HG02870 (cell line): ENCODE results near the gene PLA2G12A.

Experiments used
- ATAC-seq: cut with Tn5 transposase; IDR thresholded peaks from one replicate; pipeline ENCODE4 v1.9.1; 2021; ENCODE audit warnings: mild to moderate bottlenecking, moderate library complexity; ENCODE audit not compliant: unreplicated experiment

The PLA2G12A gene

DNA sequence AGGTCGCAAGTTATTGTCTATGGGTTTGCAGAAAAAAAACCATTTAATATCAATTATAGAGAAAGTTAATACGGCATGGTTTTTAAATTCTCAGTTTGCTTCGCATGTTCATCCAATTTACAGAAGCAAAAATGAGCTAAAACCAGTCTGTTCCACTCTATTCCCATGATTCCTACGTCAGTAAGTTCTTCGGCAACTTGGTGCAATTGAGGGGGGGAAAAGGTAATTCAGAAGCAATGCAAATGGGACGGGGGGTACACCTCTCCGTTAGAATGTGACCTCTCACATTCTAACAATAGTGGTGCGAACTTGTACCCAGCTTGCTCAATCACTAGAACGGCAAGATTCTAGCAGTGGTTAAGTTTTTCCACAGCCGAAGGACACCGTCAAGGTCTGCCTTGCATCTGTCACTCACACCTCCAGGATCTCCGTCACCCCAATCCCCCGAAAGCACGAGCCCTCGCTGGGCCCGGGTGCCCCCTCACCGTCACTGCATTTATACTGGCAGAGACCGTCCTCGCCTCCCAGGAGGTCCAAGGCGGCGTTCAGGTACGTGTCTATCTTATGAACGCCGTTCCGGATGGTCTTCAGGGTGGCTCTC is 653 bp downstream of the PLA2G12A start:
- no peak for ATAC-seq

DNA sequence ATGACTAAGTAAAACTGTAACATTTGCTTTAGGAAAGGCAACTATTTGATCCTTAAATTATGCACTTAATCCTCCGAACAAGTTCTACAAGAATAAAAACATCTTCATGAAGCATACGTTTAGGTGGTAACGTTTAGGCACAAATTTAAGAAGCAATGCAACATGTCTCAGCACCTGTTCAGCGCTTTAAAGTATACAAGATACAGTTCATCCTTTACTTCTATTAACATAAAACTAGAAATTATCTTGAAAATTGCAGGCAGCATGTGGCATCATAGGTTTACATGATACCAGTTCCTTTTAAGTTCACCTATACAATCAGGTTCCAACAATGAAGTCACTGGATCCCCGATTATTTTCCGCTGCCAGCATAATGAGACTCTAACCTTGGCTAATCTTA is 1.5 kb downstream of the PLA2G12A start:
- no peak for ATAC-seq

DNA sequence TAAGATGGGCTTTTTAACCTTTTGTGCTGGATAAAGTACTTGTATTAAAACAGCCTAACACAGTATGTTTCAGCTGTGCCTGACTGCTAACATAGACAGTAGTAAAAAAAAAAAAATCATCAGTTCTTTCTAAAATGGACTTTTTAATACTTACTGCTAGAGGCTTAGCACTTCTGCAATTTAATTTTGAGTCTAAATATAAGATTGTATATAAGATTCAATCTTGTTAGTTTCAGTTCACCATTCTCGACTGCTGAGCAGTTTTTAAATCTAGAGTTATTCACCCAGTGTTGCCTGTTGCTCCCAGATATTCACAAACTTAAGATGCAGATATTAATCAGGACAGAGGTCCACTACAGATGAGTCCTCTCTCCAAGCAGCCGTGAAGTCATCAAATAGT is 6.8 kb downstream of the PLA2G12A start:
- ATAC-seq, result no peak

DNA sequence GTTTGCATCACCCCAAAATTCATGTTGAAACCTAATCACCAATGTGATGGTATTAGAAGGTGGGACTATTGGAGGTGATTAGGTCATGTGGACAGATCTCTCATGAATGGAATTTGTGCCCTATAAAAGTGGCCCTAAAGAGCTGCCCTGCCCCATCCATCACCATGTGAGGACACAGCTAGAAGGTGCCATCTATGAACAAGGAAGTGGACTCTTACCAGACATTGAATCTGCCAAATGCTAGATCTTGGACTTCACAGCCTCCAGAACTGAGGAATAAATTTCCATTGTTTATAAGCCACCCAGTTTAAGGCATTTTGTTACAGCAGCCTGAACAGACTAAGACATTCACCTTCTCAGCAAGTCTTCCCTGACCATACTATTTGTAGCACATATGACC is 7.5 kb downstream of the PLA2G12A start:
- ATAC-seq, result no peak

DNA sequence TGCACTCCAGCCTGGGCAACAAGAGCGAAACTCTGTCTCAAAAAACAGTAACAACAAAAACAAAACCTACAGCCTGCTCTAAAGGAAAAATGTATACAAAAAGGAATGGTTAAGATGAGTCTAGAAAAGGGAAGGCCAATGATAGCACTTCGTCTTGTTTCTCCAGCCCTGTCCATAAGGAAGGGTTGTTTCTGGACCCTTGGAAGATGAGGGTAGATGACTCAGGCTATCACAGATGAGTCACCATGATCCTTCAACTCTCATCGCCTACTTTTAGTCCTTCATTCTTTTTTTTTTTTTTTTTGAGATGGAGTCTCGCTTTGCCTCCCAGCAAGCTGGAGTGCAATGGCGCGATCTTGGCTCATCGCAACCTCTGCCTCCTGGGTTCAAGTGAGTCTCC is 8.8 kb downstream of the PLA2G12A start:
- no peak for ATAC-seq

DNA sequence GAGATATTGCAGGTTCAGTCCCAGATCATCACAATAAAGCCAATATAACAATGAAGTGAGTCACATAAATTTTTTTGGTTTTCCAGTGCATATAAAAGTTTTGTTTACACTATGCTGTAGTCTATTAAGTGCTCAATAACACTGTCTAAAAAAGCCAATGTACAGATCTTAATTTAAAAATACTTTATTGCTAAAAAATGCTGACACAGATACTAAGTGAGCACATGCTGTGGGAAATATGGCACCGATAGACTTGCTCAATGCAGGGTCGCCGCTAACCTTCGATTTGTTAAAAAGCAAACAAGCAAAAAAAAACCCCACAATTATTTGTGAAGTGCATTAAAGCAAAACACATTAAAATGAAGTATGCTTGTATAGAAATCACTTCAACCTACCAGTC is 10.3 kb downstream of the PLA2G12A start:
- no peak for ATAC-seq

DNA sequence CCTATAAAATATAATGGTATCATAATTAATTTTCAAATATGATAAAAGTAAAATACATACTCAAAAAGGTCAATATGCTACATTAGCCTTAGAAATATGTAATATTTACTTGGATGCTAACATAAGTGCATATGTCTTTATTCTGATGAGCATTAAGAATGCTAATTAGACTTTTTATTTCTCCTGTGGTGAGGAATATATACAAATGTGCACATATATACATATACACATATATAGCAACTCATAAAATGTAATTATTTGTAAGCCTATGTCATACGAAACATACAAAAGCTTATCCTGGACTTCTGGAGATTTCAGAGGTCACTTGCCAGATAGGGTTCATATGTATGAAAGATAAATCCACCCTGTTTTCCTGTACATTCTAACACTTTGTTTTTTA is 11.1 kb downstream of the PLA2G12A start:
- no peak for ATAC-seq

DNA sequence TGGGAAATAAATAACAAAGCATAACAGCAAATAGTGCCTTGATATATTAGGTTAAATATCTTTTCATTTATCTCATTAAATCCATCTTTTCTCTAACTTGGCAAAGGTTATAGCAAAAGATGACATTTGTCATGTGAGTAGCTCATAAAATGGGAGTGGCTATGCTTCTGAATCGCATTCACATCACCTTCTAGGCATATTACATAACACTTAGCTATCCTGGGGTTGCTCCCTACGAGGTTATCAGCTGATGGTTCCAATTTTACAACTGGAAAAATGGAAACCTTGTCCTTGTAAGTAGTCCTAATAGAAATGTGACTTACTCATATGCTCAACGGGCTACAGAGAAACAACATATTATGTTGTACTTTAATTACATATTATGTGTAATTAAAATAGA is 16.4 kb downstream of the PLA2G12A start:
- no peak for ATAC-seq

DNA sequence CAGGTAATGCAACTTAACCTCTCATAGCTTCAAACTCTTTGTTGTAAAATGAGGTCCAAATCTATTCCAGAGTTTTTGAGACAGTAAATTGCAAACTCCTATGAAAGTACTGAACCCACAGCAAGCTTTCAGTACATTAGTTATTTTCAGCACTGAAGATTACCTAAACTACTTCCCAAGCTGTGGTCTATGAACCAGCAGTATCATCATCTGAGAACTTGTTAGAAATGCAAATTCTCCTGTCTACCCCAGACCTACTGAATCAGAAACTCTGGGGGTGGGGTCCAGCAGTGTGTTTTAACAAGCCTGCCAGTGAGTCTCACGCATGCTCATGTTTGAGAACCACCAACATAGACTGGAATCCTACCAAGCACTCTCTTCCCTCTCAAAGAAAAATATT is 20.9 kb downstream of the PLA2G12A start:
- peak; percentile 99 for ATAC-seq

DNA sequence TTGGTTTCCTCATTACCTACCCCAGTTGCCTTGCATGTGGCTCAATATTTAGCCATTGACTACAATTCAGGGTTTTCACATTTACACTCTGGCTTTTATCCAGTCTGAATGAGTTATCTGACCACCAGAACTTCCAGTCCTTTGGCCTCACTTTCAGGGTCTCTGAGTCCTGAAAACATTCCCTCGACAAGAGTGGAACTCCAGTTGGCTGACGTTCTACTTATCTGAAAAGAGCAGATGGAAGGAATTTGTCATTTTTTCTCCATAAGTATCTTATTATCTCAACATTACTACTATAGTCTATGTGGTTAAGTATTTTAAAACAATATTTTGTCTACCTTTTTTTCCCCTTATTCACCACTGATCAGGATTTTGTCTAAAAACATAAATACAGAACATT is 21.4 kb downstream of the PLA2G12A start:
- ATAC-seq, result no peak

DNA sequence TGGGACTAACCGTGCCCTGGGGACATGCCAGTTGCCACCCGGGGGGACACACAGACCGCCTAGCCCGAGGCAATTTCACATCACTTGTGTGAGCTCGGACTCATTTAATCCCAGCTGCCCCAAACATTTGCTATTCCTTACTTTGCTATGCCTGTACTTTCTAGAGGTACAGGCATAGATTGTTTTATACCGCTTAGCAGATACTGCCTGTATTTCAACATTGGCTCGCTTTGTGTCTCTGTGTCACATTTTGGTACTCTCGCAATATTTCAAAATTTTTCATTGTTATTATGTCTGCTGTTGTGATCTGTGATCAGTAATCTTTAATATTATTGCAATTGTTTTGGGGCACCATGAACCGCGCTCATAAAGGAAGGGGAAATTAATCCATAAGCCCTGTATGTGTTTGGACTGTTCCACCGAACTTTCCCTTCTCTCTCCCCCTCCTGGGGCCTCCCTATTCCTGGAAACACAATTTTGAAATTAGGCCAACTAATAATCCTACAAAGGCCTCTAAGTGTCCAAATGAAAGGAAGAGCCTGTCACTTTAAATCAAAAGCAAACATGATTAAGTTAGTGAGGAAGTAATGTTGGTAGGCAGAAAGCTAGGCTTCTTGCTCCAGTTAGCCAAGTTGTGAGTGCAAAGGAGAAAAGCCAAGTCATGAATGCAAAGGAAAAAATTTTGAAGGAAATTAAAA is 26.1 kb downstream of the PLA2G12A start:
- no peak for ATAC-seq

DNA sequence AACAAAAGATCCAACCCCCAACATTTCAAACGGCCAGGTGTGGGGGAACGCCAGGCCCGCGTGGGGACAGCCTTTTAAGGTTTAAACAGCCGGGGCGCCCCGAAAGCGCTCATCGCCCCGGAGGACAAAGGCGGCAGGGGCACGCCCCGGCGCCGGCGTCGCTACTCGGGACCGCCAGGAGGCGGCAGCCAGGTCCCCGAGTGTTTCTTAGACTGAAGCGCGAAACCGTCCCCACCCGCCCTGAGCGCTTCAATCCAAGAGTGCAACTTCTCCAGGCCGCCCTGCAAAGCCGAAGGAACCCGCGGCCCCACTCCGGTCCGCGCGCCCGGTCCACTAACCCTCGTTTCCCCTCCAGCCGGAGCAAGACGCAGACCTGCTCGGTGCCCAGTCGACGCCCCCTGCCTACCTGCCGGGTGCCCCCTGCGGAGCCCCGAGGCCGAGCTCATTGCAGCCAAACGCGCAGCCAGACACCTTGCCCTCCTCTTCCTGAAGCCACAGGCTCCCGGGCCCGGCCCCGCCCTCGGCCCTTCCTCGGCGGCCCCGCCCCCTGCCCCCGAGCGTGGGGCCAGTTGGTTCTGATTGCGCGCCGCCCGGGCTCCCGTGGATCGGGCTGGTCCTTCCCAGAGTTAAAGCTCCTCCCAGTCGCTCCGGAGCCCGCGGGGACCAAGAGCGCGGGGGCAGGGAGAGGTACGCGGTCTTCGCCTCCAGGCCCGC is 26.8 kb downstream of the PLA2G12A start, which contains the start of gene CASP6:
CASP6 (minus strand) TSS at position 496 of the 714 bp plus-strand sequence; CDS start at position 446, 50 bp downstream.
- ATAC-seq, result peak; percentile 73

DNA sequence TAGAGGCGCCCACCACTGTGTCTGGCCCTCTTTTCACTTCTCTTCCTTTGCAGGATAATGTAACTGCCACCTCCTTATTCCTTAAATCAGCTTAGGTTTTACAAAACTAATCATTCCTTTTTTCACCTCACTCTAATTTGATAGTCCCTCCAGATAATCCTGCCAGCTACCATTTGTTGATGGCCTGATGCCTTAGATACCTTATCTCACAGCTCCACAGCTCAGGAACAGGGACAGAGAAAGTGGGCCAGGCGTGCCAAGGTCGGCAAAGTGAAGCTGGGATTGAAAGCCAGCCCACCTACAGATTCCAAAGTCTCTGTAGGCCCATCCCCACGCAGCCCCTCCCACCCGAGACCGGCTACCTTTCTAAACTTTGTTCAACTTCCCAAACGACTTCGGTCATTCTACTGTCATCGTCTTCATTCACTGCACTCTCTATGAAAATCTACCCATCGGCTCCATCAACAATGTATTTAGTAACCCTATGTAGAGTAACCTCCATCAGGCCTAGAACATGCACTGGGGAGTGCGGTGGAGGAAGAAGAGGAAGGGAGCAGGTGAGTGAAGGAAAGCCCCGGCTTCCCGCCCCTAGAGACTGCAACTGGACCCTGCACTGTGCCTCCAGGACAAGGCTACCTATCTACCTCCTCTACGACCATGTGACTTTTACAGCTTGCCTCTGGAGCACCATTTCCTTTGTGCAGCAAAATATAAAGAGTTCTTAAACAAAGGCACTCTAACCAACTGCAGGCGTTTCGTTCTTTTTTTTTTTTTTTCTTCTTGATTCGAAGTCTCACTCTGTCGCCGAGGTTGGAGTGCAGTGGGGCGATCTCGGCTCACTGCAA is 28.1 kb downstream of the PLA2G12A start:
- no peak for ATAC-seq

DNA sequence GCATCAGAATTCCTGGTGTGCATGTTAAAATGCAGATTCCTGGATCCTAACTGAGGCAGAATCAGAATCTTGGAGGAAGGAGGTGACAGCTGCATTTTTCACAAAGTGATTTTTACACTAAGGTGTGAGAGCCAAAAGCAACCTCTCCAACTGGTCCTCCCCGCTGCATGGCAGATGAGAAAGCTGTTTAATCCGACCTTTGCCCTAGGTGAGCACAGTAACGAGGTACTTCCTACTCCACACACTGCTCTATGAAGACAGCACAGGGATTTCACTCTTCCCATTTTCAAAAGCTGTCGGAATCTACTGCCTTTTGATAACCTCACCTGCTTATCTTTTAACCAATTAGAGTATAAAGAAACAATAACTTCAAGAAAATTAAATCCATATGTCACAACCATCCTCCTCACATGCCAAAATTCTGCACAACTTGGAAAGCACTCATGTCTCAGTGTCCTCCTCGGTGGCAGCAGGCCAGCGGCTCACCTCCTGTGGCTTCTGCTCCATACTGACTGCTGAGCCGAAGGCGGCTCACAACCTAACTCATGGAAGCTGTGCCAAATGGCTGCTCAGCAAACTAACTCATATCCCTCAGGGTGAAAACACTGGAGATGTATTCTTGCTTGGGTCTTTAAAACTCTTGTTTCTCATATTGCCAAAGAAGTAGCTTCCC is 30.2 kb downstream of the PLA2G12A start:
- ATAC-seq, result no peak

DNA sequence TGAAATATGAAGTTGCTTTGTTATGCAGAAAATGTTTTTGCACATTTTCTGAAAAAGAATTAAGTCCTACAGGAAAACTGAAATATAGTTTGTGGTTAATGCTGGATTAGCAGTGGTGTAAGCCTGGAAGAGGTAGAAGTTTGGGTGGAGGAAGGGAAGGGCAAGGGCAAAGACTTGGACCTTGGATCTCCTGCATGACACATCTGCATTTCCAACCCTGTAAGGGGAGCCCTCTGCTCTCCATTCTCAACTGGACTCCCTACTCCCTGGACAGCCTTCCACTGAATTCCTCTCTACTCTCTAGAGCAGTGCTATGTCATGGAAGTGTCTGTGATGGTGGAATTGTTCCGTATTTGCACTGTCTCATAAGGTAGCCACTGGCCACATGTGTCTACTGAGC is 31.2 kb downstream of the PLA2G12A start:
- no peak for ATAC-seq

DNA sequence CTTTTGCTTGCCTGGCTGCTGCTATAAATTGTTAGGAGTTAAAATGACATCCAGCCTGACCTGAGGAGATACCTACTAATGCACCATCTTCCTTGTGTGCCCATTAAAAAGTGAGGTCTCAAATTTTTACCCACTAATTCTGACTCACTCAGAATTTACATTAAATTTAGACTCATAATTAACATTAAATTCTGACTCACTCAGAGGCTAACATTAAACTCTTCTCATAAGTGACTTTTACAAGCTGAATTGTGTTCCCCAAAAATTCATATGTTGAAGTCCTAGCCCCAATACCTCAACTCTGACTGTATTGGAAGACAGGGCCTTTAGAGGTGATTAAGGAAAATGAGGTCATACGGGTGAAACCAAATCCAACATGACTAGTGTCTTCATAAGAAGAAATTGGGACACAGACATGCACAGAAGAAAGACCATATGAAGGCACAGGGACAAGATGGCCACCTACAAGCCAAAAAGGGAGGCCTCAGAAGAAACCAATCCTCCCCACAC is 38.4 kb downstream of the PLA2G12A start:
- ATAC-seq, result no peak

DNA sequence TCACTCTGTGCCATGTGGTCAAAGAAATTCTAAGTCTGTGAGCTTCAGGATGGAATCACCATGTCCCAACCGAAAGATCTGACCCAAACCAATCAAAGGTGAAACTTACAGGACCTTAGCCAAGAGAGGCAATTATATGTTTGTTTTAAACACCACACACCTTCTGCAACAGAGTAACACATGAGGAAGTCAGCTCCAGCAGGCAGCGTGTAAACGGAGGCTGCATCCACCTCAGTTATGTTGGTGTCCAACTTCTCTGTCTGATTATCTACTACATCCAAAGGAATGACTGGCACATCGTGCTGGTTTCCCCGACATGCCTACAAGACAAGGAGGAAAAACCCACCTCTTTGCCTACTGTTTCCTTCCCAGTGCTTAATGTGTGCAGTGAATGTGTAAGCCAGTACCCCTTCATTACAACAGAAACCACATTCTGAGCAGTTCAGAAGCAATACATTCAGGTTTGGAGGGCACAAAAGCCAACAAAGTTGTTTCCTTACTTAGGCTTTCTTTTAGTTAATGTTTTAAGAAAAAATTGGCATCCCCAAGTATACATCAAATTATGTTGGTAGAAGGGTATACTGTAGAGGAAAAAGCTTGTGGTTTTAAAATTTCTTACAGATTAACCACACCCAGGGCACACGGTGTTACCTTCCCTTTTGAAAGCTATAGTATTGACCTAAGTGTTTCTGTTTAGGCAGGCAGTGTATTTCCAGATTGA is 39.0 kb downstream of the PLA2G12A start:
- peak; percentile 67 for ATAC-seq

DNA sequence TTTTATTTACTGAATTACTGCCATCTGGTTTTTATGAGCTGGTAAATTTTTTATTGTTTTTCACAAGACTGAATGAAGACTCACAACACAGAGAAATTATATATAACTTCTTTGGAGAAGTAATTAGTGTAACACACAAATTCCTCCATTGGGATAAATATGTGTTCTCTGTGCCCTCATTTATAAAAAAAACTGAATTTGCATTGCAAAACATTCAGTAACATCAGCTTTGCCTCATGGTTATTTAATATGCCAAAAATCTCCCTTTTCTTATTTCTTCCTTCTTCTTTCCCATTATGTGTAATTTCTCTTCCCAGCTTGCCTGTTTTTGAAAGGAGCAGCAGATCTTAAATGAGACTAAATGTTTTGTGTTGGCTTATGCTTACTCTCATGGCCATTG is 45.1 kb downstream of the PLA2G12A start:
- no peak for ATAC-seq

DNA sequence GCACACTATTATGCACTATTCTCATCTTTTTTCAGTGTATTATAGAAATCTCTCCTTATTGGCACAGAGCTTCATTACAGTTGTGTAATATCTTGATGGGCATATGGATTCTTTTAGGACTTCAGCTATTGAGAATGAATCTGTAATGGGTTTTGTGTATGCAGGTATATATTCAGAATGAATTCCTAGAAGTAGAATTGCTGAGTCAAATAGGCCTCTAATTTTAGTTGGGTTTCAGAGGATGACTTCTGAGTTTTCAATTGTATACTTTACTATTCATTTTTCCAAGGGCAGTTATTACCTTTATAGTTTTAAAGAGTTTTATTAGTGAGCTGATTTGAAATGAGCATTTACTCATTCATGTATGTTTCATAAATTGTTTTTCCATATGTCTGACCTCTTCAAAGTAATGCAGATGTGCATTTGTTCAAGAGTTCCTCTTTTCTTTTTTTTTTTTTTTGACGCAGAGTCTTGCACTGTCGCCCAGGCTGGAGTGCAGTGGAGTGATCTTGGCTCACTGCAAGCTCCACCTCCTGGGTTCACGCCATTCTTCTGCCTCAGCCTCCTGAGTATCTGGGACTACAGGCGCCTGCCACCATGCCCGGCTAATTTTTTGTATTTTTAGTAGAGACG is 46.1 kb downstream of the PLA2G12A start:
- no peak for ATAC-seq
